Coronary artery (tissue), 2 donors: Measurements from ENCODE around the gene GDPD4.
A peak's percentile ranks its signal among the peaks of the same experiment; 100 is the strongest.

Source experiments
- DNase-seq: peaks from one replicate; pipeline ENCODE4 v3.0.0-alpha.2; 2017; ENCODE audit warnings: low spot score
- H3K27ac ChIP-seq, 2 donors: fragments of 200-600 bp; sonication (generic); one replicate each; pipeline ENCODE4 v1.5.1; 2016 to 2019
- H3K4me3 ChIP-seq: fragments of 200-600 bp; sonication (generic); 2 replicates; pipeline ENCODE4 v1.5.1; 2016; ENCODE audit warnings: mild to moderate bottlenecking, moderate library complexity
- TF ChIP-seq, protein P1 (sequence below): fragments of 200-600 bp; sonication (generic); IDR thresholded peaks from one replicate; pipeline ENCODE4 v1.5.1; 2019; ENCODE audit warnings: antibody characterized with exemption

Gene GDPD4

DNA sequence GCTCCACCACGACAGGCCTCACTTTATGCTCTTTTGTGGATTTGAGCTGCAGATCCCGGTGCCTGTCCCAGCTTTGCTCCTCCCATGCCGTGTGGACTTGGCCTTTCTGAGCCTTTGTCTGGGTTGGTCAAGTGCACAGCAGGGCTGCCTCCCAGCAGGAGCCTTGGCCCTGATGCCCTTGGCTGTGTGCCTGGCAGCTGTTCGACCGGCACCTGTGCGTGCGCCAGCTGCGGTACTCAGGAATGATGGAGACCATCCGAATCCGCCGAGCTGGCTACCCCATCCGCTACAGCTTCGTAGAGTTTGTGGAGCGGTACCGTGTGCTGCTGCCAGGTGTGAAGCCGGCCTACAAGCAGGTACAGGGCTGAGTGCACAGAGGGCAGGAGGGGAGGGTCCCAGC lies 126.9 kb downstream of the GDPD4 start:
- no peak for DNase-seq
- TF ChIP-seq, protein P1, sequence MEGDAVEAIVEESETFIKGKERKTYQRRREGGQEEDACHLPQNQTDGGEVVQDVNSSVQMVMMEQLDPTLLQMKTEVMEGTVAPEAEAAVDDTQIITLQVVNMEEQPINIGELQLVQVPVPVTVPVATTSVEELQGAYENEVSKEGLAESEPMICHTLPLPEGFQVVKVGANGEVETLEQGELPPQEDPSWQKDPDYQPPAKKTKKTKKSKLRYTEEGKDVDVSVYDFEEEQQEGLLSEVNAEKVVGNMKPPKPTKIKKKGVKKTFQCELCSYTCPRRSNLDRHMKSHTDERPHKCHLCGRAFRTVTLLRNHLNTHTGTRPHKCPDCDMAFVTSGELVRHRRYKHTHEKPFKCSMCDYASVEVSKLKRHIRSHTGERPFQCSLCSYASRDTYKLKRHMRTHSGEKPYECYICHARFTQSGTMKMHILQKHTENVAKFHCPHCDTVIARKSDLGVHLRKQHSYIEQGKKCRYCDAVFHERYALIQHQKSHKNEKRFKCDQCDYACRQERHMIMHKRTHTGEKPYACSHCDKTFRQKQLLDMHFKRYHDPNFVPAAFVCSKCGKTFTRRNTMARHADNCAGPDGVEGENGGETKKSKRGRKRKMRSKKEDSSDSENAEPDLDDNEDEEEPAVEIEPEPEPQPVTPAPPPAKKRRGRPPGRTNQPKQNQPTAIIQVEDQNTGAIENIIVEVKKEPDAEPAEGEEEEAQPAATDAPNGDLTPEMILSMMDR = no peak
- Histone ChIP-seq H3K4me3 (no peak overlapping the region), H3K27ac (no peak overlapping the region)

DNA sequence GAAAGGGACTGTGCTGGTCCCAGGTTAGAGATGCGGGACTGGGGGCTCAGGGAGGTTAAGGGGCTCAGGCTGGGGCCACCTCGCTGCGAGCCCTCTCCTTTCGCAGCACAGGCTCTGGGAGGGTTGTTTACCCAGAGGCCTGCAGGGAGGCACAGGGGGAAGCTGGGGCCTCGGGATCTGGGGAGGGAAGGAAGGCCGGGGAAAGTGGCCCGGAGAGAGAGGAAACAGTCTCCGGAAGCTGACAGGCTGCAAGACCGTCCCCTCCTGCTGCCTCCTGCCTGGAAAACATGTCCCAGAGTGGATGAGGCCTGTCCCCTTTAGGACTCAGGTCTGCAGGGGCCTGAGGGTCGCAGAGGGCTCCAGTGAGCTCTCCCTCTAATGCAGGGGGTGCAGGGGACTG lies 128.0 kb downstream of the GDPD4 start:
- Histone ChIP-seq H3K4me3 (no peak overlapping the region), H3K27ac (peak overlapping the region in 1 of 2 donors; percentile 28)
- DNase-seq = no peak
- TF ChIP-seq, protein P1 = no peak

DNA sequence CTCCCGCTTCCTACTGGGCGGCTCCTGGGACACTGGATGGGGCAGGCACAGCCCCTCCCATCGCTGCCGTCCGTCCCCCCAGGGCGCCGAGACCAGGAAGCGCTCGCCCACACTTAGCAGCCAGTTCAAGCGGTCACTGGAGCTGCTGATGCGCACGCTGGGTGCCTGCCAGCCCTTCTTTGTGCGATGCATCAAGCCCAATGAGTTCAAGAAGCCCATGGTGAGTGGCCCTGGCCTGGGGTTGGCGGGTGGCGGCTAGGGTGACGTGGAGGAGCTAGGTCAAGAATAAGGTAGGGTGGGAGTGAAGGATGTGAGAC lies 128.9 kb downstream of the GDPD4 start:
- Histone ChIP-seq H3K4me3 (no peak overlapping the region), H3K27ac (no peak overlapping the region)
- no peak for DNase-seq
- TF ChIP-seq, protein P1 = no peak

DNA sequence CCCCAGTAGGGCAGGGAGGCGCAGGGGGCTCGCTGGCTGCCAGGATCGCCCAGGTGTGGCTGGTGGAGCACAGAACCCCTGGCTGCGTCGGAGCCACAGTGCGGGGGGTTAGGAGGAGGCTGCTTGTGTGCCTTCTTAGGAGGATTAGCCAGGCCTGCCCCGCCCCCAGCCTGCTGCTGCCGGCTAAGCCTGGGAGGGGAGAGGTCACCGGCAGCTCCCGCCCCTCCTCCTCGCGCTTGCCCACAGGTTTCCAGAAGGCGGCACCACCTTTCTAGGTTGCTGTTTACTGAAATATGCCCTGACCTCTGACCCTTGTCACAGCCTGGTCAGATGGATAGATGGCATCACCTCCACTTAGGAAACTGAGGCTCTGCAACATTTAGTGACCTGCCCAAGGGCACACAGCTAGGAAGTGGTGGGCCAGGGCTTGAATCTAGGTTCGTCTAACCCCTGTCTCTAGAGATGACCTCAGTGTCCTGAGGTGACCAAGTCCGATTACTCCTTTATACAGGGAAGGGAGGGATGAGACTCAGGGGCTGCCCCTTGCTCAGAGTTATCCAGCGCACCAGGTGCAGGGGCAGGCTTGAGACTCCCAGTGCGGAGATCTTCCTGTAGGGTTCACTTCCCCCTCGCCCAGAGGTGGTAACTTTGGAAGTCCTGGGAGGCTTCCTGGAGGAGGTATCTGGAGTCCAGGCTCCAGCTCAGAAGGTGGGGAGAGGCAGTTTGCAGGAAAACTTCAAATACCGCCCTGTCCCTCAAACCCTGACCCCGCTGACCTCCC lies 129.4 kb downstream of the GDPD4 start:
- Histone ChIP-seq H3K27ac (no peak overlapping the region), H3K4me3 (no peak overlapping the region)
- DNase-seq = no peak
- TF ChIP-seq, protein P1 = no peak

DNA sequence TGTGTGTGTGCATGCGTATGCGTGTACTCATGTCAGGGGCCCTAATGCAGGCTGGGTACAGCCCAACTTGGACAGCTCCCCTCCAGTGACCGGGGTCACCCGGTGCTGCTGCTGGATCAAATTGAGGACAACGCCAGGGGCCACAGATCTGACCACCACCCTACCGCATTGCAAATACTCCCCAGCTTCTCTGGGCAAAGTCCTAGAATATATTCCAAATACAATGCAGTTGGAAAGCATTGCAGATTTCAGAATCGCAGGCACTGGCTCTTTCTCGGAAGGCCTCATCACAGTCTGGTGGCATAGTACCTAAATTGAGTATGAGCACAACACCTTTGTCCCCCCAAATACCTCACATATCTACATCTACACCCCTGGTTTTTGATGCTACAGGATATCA lies 130.2 kb downstream of the GDPD4 start:
- TF ChIP-seq, protein P1 = no peak
- H3K27ac ChIP-seq = no peak overlapping the region
- no peak overlapping the region for H3K4me3 ChIP-seq
- DNase-seq = no peak

DNA sequence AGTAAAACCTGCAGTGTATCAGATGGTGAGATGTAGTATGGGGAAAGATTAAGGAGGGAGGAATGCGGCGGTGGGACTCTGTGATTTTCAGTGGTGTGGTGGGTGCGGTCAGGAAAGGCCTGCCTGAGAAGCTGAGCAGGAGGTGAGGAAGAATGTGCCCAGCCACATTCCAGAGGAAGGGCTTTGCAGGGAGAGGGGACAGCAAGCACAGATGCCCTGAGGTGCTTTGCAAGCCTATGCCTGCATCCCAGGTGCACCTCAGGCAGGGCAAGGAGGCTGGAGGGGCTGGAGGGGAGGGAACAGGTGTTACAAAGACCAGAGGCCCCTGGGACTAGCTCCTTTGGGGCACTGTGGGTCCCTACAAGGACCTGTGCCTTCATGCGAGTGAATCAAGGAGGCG lies 131.4 kb downstream of the GDPD4 start:
- Histone ChIP-seq H3K27ac (no peak overlapping the region), H3K4me3 (no peak overlapping the region)
- TF ChIP-seq, protein P1 = no peak
- no peak for DNase-seq

DNA sequence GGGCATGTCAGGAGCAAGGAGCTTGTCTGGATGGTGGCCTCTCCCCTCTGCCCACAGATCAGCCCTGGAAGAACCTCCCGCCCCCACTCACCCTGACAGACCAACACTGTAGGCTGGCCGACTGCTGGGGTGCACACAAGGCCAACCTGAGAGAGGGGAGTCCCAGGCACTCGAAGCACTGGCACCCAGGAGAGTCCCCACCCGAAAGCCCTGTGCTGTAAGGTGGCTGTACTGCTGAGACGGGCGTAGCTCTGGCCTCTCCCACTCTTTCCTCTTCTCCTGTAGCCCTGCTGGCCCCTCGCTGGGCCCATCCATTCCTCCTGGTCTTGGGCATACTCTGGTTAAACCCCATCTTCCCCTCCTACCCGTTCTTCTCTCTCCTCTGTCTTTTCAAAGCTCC lies 133.7 kb downstream of the GDPD4 start:
- H3K4me3 ChIP-seq = no peak overlapping the region
- TF ChIP-seq, protein P1 = no peak
- no peak overlapping the region for H3K27ac ChIP-seq
- no peak for DNase-seq
